Gastrocnemius medialis (tissue), 4 donors: ENCODE measurements around the gene COL2A1.

Experiments used
- POLR2A ChIP-seq, 2 donors: fragments of 450-650 bp; IDR thresholded peaks; one replicate each; pipeline ENCODE4 v1.6.1; 2017; ENCODE audit warnings: antibody characterized with exemption in 2 of 2, mild to moderate bottlenecking in 2 of 2, moderate library complexity in 2 of 2
- TF ChIP-seq, protein P1 (sequence below), 5 experiments: fragments of 450-650 bp in 3 of 5; fragments of 200-600 bp in 2 of 5; sonication (generic) in 2 of 5; IDR thresholded peaks in 4 of 5; conservative IDR thresholded peaks in 1 of 5; 1 replicate in 4 of 5; 2 replicates in 1 of 5; pipeline ENCODE4 v1.5.1; 2016 to 2019; ENCODE audit warnings: antibody characterized with exemption in 5 of 5, mild to moderate bottlenecking in 3 of 5, moderate library complexity in 3 of 5

DNA sequence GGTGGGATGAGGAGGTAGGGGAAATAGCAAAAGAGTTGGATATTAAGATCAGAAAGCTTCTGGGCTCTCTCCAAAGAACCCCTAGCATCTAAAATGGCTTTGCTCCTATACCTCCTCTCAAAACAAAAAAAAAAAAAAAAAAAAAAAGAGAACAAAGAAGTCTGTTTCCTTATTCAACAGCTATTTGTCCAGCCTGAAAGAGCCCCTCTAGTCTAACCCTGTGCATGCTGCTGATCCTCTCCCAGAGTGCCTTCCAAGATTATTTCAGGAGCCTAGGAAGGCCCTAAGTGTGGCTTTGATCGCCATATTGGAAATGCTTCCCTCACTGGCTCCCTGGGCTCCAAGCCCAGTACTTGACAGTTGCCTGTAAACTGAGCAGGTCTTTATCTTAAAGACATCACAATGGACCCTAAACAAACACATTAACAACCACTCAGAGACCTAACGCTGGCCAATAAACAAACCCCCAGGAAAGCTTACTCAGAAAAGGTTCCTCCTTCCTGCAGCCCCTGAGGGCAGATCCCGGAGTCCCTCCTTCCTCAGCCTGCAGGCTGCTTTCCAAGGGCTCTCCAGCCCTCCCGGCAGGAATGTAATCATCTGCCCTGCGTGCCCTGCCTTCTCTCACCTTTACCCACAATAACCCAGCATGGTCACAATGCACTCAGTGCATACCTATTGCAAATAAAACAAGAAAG, 17.4 kb upstream of the COL2A1 start:
- TF ChIP-seq, protein P1, sequence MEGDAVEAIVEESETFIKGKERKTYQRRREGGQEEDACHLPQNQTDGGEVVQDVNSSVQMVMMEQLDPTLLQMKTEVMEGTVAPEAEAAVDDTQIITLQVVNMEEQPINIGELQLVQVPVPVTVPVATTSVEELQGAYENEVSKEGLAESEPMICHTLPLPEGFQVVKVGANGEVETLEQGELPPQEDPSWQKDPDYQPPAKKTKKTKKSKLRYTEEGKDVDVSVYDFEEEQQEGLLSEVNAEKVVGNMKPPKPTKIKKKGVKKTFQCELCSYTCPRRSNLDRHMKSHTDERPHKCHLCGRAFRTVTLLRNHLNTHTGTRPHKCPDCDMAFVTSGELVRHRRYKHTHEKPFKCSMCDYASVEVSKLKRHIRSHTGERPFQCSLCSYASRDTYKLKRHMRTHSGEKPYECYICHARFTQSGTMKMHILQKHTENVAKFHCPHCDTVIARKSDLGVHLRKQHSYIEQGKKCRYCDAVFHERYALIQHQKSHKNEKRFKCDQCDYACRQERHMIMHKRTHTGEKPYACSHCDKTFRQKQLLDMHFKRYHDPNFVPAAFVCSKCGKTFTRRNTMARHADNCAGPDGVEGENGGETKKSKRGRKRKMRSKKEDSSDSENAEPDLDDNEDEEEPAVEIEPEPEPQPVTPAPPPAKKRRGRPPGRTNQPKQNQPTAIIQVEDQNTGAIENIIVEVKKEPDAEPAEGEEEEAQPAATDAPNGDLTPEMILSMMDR (IDR thresholded peaks at IDR 0.05 in 4 of 5, conservative IDR thresholded peaks at IDR 0.05 in 1 of 5): no peak
- no peak for TF ChIP-seq POLR2A (IDR thresholded peaks at IDR 0.05)
